Measurements from ENCODE around the gene CHCHD6.

The CHCHD6 gene

DNA sequence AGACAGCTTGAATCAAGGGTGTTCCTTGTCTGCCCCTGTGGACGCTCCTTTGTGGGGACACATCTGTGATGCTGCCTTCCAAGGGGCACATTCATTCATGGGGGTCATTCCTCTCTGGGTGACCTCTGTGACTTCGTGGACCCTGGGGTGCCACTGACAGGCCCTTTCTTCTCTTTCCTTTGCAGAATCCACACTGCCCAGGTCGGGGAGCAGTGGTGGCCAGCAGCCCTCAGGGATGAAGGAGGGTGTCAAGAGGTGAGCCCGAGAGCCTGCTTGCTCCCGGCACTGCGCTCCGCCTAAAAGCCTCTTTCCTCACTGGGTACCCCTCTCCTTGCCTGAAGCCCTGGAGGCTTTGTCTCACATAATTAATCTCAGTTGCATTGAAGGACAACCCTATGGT lies 26.3 kb downstream of the CHCHD6 start:
- no peak for TF ChIP-seq POLR2AphosphoS5 (IDR thresholded peaks at IDR 0.05; ENCODE audit: low read depth, low read length)
- TF ChIP-seq SIN3A (IDR thresholded peaks at IDR 0.05; ENCODE audit: borderline replicate concordance, insufficient read depth, low read length) = no peak
- TF ChIP-seq TAF1 (IDR thresholded peaks at IDR 0.05; ENCODE audit: borderline replicate concordance, insufficient read depth, low read length) = no peak
- TF ChIP-seq FOXP2 (optimal IDR thresholded peaks at IDR 0.05; ENCODE audit: borderline replicate concordance, extremely low read depth, extremely low read length, insufficient read depth) = no peak
- TF ChIP-seq, protein P1, sequence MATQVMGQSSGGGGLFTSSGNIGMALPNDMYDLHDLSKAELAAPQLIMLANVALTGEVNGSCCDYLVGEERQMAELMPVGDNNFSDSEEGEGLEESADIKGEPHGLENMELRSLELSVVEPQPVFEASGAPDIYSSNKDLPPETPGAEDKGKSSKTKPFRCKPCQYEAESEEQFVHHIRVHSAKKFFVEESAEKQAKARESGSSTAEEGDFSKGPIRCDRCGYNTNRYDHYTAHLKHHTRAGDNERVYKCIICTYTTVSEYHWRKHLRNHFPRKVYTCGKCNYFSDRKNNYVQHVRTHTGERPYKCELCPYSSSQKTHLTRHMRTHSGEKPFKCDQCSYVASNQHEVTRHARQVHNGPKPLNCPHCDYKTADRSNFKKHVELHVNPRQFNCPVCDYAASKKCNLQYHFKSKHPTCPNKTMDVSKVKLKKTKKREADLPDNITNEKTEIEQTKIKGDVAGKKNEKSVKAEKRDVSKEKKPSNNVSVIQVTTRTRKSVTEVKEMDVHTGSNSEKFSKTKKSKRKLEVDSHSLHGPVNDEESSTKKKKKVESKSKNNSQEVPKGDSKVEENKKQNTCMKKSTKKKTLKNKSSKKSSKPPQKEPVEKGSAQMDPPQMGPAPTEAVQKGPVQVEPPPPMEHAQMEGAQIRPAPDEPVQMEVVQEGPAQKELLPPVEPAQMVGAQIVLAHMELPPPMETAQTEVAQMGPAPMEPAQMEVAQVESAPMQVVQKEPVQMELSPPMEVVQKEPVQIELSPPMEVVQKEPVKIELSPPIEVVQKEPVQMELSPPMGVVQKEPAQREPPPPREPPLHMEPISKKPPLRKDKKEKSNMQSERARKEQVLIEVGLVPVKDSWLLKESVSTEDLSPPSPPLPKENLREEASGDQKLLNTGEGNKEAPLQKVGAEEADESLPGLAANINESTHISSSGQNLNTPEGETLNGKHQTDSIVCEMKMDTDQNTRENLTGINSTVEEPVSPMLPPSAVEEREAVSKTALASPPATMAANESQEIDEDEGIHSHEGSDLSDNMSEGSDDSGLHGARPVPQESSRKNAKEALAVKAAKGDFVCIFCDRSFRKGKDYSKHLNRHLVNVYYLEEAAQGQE (IDR thresholded peaks at IDR 0.05; ENCODE audit: insufficient read depth in 1 of 2, low read depth in 2 of 2, low read length in 2 of 2) = no peak

DNA sequence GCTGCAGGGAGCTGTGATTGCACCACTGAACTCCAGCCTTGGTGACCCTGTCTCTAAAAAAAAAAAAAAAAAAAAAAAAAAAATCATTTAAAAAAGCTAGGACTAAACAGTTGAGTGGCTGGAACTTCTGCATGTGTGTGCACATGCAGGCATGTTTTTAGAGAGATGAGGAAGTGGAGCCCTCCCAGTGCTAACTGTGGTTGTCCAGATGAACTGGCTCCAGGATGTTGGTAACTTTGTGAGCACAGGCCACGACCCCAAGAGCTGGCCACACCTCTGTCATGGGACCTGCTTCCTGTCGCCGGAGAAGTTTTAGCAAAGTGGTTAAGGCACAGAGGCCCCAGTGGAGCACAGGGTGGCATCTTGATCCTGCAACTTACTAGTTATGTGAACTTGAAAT lies 27.0 kb downstream of the CHCHD6 start:
- TF ChIP-seq, protein P1 (IDR thresholded peaks at IDR 0.05; ENCODE audit: insufficient read depth in 1 of 2, low read depth in 2 of 2, low read length in 2 of 2) = no peak
- TF ChIP-seq POLR2AphosphoS5 (IDR thresholded peaks at IDR 0.05; ENCODE audit: low read depth, low read length) (no peak), SIN3A (IDR thresholded peaks at IDR 0.05; ENCODE audit: borderline replicate concordance, insufficient read depth, low read length) (no peak), FOXP2 (optimal IDR thresholded peaks at IDR 0.05; ENCODE audit: borderline replicate concordance, extremely low read depth, extremely low read length, insufficient read depth) (no peak), TAF1 (IDR thresholded peaks at IDR 0.05; ENCODE audit: borderline replicate concordance, insufficient read depth, low read length) (no peak)

DNA sequence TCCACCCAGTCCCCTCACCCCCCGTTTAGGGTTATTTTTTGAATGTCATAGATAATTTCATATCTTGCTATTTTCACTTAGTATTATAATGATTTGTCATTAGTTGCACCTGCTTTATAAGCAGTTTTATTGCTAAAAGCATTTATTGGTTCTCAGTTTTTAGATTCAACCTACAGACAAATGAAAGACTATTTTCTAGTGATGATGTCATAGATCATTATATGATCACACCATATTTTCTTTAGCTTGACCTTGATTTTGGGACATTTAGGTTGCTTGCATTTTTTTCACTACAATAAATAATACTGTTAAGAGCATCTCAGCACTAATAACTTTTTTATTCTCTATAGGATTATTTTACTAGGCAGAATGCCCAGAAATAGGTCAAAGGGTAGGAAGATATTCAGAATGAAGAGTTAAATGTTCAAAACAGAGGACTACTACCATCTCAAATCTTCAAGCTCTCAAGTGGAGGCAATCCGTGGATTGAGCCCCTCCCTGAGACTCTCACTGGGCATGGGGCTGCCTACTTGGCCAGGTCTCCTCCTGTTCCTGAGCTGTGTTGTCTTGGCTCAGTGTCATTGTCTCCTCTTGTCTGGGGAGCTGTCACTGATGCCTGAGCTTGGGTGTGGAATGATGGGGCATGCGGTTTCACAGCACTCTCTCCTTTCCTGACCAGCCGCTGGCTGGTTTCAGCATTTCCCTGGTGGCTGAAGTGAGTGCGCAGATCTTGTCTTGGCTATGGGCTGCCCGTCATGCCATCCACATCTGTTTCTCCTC lies 28.4 kb downstream of the CHCHD6 start:
- TF ChIP-seq TAF1 (IDR thresholded peaks at IDR 0.05; ENCODE audit: borderline replicate concordance, insufficient read depth, low read length) (no peak), SIN3A (IDR thresholded peaks at IDR 0.05; ENCODE audit: borderline replicate concordance, insufficient read depth, low read length) (no peak), POLR2AphosphoS5 (IDR thresholded peaks at IDR 0.05; ENCODE audit: low read depth, low read length) (no peak), FOXP2 (optimal IDR thresholded peaks at IDR 0.05; ENCODE audit: borderline replicate concordance, extremely low read depth, extremely low read length, insufficient read depth) (no peak)
- TF ChIP-seq, protein P1 (IDR thresholded peaks at IDR 0.05; ENCODE audit: insufficient read depth in 1 of 2, low read depth in 2 of 2, low read length in 2 of 2) = no peak

DNA sequence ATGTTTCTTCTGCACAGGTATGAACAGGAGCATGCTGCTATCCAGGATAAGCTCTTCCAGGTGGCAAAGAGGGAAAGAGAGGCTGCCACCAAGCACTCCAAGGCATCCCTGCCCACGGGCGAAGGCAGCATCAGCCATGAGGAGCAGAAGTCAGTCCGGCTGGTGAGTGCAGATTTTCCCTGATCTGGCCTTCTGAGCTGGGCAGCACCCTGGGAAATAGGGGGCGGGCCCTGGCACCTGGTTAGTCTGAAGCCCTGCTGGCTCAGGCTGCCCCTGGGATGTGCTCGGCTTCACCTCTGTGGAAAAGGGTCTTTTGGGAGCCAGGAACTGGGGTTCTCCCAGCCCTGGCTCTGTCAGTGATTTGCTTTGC lies 29.0 kb downstream of the CHCHD6 start:
- TF ChIP-seq POLR2AphosphoS5 (IDR thresholded peaks at IDR 0.05; ENCODE audit: low read depth, low read length) = no peak
- TF ChIP-seq TAF1 (IDR thresholded peaks at IDR 0.05; ENCODE audit: borderline replicate concordance, insufficient read depth, low read length) = no peak
- no peak for TF ChIP-seq SIN3A (IDR thresholded peaks at IDR 0.05; ENCODE audit: borderline replicate concordance, insufficient read depth, low read length)
- TF ChIP-seq, protein P1 (IDR thresholded peaks at IDR 0.05; ENCODE audit: insufficient read depth in 1 of 2, low read depth in 2 of 2, low read length in 2 of 2) = no peak
- TF ChIP-seq FOXP2 (optimal IDR thresholded peaks at IDR 0.05; ENCODE audit: borderline replicate concordance, extremely low read depth, extremely low read length, insufficient read depth) = no peak
